Measurements from ENCODE around the gene ZER1. TPM values are rescaled to one million over a fixed set of nuclear protein-coding genes. Genes with fewer than 3 reads are reported as not detected.
A peak's percentile ranks its signal among the peaks of the same experiment; 100 is the strongest.

The ZER1 gene
- total RNA-seq, 2 experiments from 2014 or later, result 16.2 to 18.0 TPM

- Mint-ChIP-seq H3K27me3 (no peaks in the 10 kb centered on the region), H3K4me3 (peak overlapping the region; percentile 99), H3K36me3 (peaks cover 6% of the 10 kb centered on the region), H3K4me1 (ENCODE audit: low read depth) (peaks cover 44% of the 10 kb centered on the region), H3K9me3 (no peaks in the 10 kb centered on the region), H3K27ac (peak overlapping the region; percentile 95)
- peak; percentile 90 for DNase-seq
- ChIA-PET POLR2A (interaction anchor here (0.6 to 1.5 kb wide), 13 partner anchors 9 to 133 kb away, joined by 3 to 6 read pairs (median 3); partner anchors contain the start of genes PKN3, SPTAN1 and ZDHHC12), CTCF (interaction anchor here (1.0 to 1.5 kb wide), 4 partner anchors 16 to 344 kb away, joined by 3 to 9 read pairs (median 4); partner anchors contain the start of genes PKN3 and SH3GLB2)
- intact Hi-C loops (cut with micrococcal nuclease), result loop anchor here (1.0 to 5.0 kb wide), 4 partner anchors 18 to 314 kb away; partner anchors contain the start of genes DOLK, DYNC2I2, NUP188 and PKN3
Observed at GRCh38 chr9:128684325-128685199, 87.2 kb downstream of the ZER1 start.

DNA sequence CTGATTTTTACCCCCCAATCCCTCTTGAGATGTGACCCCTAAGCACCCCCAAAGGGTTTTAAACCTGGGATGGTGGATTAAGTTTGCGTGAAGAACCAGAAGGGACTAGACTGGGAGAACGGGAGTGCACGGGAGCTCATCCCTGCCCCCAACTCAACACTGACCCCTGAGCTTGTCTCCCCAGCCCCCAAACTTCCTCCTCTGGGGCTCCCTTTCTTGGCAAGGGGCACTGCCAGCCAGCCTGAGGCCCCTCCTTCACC lies 87.7 kb downstream of the ZER1 start:
- intact Hi-C loops (cut with micrococcal nuclease), result loop anchor here (1.0 to 2.0 kb wide), 3 partner anchors 19 to 313 kb away; partner anchors contain the start of genes DYNC2I2, PKN3 and URM1
- Mint-ChIP-seq H3K4me1 (ENCODE audit: low read depth) (peaks cover 44% of the 10 kb centered on the region), H3K27ac (peak overlapping the region; percentile 95), H3K36me3 (peaks cover 6% of the 10 kb centered on the region), H3K4me3 (peak overlapping the region; percentile 99), H3K9me3 (no peaks in the 10 kb centered on the region), H3K27me3 (no peaks in the 10 kb centered on the region)
- ChIA-PET CTCF (interaction anchor here (1.4 to 1.5 kb wide), 2 partner anchors 18 to 36 kb away, joined by 5 to 9 read pairs; partner anchors contain the start of gene PKN3), POLR2A (interaction anchor here (0.6 to 1.5 kb wide), 11 partner anchors 8 to 132 kb away, joined by 3 to 6 read pairs (median 3); partner anchors contain the start of genes PKN3, SPTAN1 and ZDHHC12)
- no peak for DNase-seq

DNA sequence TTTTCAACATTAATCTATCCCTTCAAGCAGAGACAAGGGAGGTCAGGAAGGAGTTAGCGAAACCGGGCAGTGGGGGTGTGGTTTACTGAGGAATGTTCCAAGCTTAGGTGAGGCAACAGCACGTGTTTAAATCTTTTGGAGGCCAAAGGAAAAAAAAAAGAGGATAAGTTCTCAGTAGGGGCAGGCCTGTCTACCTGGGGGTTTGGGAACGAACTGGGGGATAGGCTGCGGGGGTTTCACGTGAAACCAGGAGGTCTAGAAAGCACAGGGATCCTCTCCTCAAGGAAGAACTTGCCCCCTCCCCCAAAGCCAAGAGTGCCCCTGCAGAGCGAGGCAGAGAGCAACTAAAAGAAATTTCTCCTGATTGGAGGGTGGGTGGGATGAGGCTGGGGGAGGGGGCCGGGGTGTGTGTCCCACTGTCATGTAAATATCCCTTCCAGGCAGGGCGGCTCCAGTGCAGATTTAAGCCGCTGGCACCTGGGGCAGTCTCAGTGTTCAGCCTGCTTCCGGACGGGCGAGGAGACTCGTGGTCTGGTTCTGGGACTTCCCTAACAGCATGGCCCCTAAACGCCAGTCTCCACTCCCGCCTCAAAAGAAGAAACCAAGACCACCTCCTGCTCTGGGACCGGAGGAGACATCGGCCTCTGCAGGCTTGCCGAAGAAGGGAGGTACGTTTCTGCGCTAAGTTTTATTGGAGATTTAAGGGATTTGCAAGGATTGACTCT lies 88.2 kb downstream of the ZER1 start:
- Mint-ChIP-seq H3K36me3 (peaks cover 6% of the 10 kb centered on the region), H3K27ac (peak overlapping the region; percentile 95), H3K4me3 (peak overlapping the region; percentile 99), H3K4me1 (ENCODE audit: low read depth) (peaks cover 44% of the 10 kb centered on the region), H3K27me3 (no peaks in the 10 kb centered on the region), H3K9me3 (no peaks in the 10 kb centered on the region)
- ChIA-PET POLR2A (interaction anchor here (0.6 to 1.5 kb wide), 9 partner anchors 8 to 132 kb away, joined by 3 to 6 read pairs (median 3); partner anchors contain the start of genes PKN3 and ZDHHC12), CTCF (interaction anchor here (1.4 to 1.6 kb wide), 3 partner anchors 18 to 35 kb away, joined by 3 to 9 read pairs (median 5); partner anchors contain the start of gene PKN3)
- intact Hi-C loops (cut with micrococcal nuclease), result loop anchor here (1.0 to 2.0 kb wide), 3 partner anchors 19 to 313 kb away; partner anchors contain the start of genes DYNC2I2, PKN3 and URM1
- DNase-seq, result peak; percentile 58

Other genes with a start within 250 kb of the ZER1 start
- gene SPTAN1, start 219.3 kb downstream of the ZER1 start, total RNA-seq, result 100 to 1,000 TPM; 228 TPM
- gene DYNC2I2, start 115.1 kb downstream of the ZER1 start, total RNA-seq, result 10 to 100 TPM; 44.9 to 45.2 TPM
- 100 to 1,000 TPM; 578 to 592 TPM for gene SET, start 82.7 kb downstream of the ZER1 start, total RNA-seq
- 10 to 100 TPM; 10.4 to 11.4 TPM for gene PKN3, start 69.4 kb downstream of the ZER1 start, total RNA-seq
- gene ZDHHC12, start 47.8 kb downstream of the ZER1 start, total RNA-seq, result 10 to 100 TPM; 65.8 to 68.7 TPM
- 10 to 100 TPM; 14.6 to 14.9 TPM for gene TBC1D13, start 15.3 kb upstream of the ZER1 start, total RNA-seq
- 10 to 100 TPM; 13.8 to 14.2 TPM for gene ENDOG, start 46.6 kb upstream of the ZER1 start, total RNA-seq
- 10 to 100 TPM; 89.2 to 94.2 TPM for gene SPOUT1, start 57.9 kb upstream of the ZER1 start, total RNA-seq
- 10 to 100 TPM; 15.9 to 18.1 TPM for gene KYAT1, start 110.0 kb upstream of the ZER1 start, total RNA-seq
- gene LRRC8A, start 110.2 kb upstream of the ZER1 start, total RNA-seq, result 10 to 100 TPM; 18.0 to 18.7 TPM
- under 1 TPM; 0.34 to 0.88 TPM for gene PHYHD1, start 149.1 kb upstream of the ZER1 start, total RNA-seq
- gene DOLK, start 175.7 kb upstream of the ZER1 start, total RNA-seq, result 1 to 10 TPM; 5.7 to 6.7 TPM
- 100 to 1,000 TPM; 121 to 124 TPM for gene NUP188, start 175.8 kb upstream of the ZER1 start, total RNA-seq